ENCODE measurements around the gene KCNJ10.

KCNJ10 gene

DNA sequence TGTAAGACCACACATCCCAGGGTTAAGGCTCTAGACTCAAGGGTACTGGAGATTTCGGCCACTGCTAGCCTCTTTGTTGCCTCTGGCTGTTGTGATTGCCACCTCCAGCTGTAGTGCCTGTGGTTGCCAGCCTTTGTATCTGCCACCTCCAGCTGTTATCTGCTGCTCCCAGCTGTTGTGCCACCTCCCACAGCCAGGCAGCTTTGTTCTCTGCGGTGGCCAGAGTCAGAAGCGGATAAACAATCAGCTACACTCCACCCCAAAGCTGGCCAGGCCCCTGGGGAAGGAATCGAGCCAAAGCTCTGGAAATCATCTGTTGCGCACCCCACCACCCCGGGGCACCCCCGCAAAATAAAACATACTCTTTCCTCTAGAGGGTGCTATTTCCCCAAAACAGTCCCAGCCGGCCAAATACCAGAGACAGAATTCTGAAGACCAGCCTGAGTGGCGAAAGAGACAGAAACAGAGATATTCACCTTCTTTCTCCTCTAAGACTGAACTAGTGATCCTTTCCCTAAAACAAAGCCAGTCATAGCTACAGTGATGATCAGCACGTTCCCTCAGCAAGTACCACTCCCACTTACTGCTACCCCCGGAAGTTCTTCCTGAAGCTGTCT, 23.4 kb downstream of the KCNJ10 start:
- H3K27ac ChIP-seq (replicated peaks; ENCODE audit: low read length) = no peak overlapping the region
- no CpG with 5 or more reads among the region's 11 CpGs for WGBS, 2 donors (ENCODE audit: extremely low coverage in 2 of 2, insufficient read length in 2 of 2, insufficient replicate concordance in 1 of 2)
- no peak overlapping the region for H3K4ac ChIP-seq (ENCODE audit: low read length)

DNA sequence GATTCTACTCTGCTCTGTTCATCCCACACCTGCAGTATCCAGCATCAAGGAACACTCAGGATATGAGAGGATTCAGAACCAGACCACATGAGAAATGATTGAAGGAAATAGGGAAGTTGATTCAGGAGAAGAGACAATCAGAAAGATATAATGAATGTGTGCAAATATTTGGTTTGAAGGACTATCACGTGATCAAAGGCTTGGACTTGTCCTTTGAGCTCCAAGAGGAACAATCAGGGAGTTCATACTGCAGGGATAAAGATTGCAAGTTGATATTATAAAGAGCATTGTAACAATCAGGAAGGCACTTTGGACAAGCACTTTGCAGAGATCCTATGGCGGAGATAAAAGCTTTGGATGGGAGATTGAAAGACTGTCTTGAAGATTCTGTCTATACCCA, 24.3 kb downstream of the KCNJ10 start:
- H3K4me3 ChIP-seq (ENCODE audit: low read length in 2 of 2) = no peak overlapping the region
- H2BK120ac ChIP-seq (ENCODE audit: low read depth, low read length) = no peak overlapping the region
- DNase-seq (ENCODE audit: low spot score) = no peak
- H2AK5ac ChIP-seq (ENCODE audit: low read depth, low read length) = no peak overlapping the region
- H3K36me3 ChIP-seq (replicated peaks in 1 of 2; ENCODE audit: control insufficient read depth in 2 of 2, insufficient read depth in 2 of 2, low read length in 2 of 2) = no peaks in the 10 kb centered on the region
- no peak overlapping the region for H3K23ac ChIP-seq (ENCODE audit: low read depth, low read length, poor library complexity)
- no peak overlapping the region for H4K91ac ChIP-seq (ENCODE audit: low read depth, low read length, poor library complexity)
- no peak overlapping the region for H3K27ac ChIP-seq (replicated peaks; ENCODE audit: low read length)
- no peak overlapping the region for H2BK15ac ChIP-seq (ENCODE audit: low read length)
- no peak overlapping the region for H2BK12ac ChIP-seq (ENCODE audit: low read length)
- H3K9ac ChIP-seq (ENCODE audit: low read depth, low read length, poor library complexity) = no peak overlapping the region
- peaks cover 3 to 18% of the 10 kb centered on the region in 2 donors for H3K4me1 ChIP-seq (ENCODE audit: control insufficient read depth in 2 of 2, insufficient read depth in 1 of 2, low read depth in 1 of 2, low read length in 2 of 2)
- no CpG with 5 or more reads among the region's 2 CpGs for WGBS, 2 donors (ENCODE audit: extremely low coverage in 2 of 2, insufficient read length in 2 of 2, insufficient replicate concordance in 1 of 2)
- H3K4me2 ChIP-seq (ENCODE audit: insufficient read depth, low read length, poor library complexity, severe bottlenecking) = no peak overlapping the region
- no peaks in the 10 kb centered on the region for H3K9me3 ChIP-seq (replicated peaks in 1 of 2; ENCODE audit: control insufficient read depth in 2 of 2, insufficient read depth in 1 of 2, low read depth in 1 of 2, low read length in 2 of 2)
- H4K8ac ChIP-seq (ENCODE audit: low read depth, low read length) = no peak overlapping the region
- no peak overlapping the region for H3K14ac ChIP-seq (ENCODE audit: low read length)
- H2BK5ac ChIP-seq (ENCODE audit: low read length) = no peak overlapping the region
- no peak overlapping the region for H2AFZ ChIP-seq (ENCODE audit: low read length)
- no peak overlapping the region for H3K4ac ChIP-seq (ENCODE audit: low read length)
- H3K79me1 ChIP-seq (ENCODE audit: low read depth, low read length) = no peaks in the 10 kb centered on the region
- H3K18ac ChIP-seq (ENCODE audit: low read length) = no peak overlapping the region
- H3K27me3 ChIP-seq (ENCODE audit: control insufficient read depth in 3 of 3, insufficient read depth in 3 of 3, low read depth in 1 of 3, low read length in 3 of 3) = peaks cover 0 to 22% (median 0%) of the 10 kb centered on the region in 3 experiments

More for the DNA sequence above, 23.4 kb downstream of the KCNJ10 start:
- H2BK5ac ChIP-seq (ENCODE audit: low read length) = no peak overlapping the region
- no peak overlapping the region for H3K23ac ChIP-seq (ENCODE audit: low read depth, low read length, poor library complexity)
- peaks cover 3 to 18% of the 10 kb centered on the region in 2 donors for H3K4me1 ChIP-seq (ENCODE audit: control insufficient read depth in 2 of 2, insufficient read depth in 1 of 2, low read depth in 1 of 2, low read length in 2 of 2)
- no peak overlapping the region for H2BK120ac ChIP-seq (ENCODE audit: low read depth, low read length)
- peak overlapping the region; percentile 68 for H3K18ac ChIP-seq (ENCODE audit: low read length)
- H2AFZ ChIP-seq (ENCODE audit: low read length) = no peak overlapping the region
- no peak overlapping the region for H2BK12ac ChIP-seq (ENCODE audit: low read length)
- DNase-seq (ENCODE audit: low spot score) = no peak
- H3K79me1 ChIP-seq (ENCODE audit: low read depth, low read length) = no peaks in the 10 kb centered on the region
- no peak overlapping the region for H4K91ac ChIP-seq (ENCODE audit: low read depth, low read length, poor library complexity)
- H2AK5ac ChIP-seq (ENCODE audit: low read depth, low read length) = no peak overlapping the region
- peaks cover 0 to 2% of the 10 kb centered on the region in 2 donors for H3K9me3 ChIP-seq (replicated peaks in 1 of 2; ENCODE audit: control insufficient read depth in 2 of 2, insufficient read depth in 1 of 2, low read depth in 1 of 2, low read length in 2 of 2)
- H3K27me3 ChIP-seq (ENCODE audit: control insufficient read depth in 3 of 3, insufficient read depth in 3 of 3, low read depth in 1 of 3, low read length in 3 of 3) = peaks cover 0 to 24% (median 0%) of the 10 kb centered on the region in 3 experiments
- no peak overlapping the region for H3K9ac ChIP-seq (ENCODE audit: low read depth, low read length, poor library complexity)
- no peak overlapping the region for H4K8ac ChIP-seq (ENCODE audit: low read depth, low read length)
- no peak overlapping the region for H3K14ac ChIP-seq (ENCODE audit: low read length)
- H3K4me2 ChIP-seq (ENCODE audit: insufficient read depth, low read length, poor library complexity, severe bottlenecking) = no peak overlapping the region
- H3K4me3 ChIP-seq (ENCODE audit: low read length in 2 of 2) = no peak overlapping the region
- H2BK15ac ChIP-seq (ENCODE audit: low read length) = no peak overlapping the region
- no peaks in the 10 kb centered on the region for H3K36me3 ChIP-seq (replicated peaks in 1 of 2; ENCODE audit: control insufficient read depth in 2 of 2, insufficient read depth in 2 of 2, low read length in 2 of 2)

DNA sequence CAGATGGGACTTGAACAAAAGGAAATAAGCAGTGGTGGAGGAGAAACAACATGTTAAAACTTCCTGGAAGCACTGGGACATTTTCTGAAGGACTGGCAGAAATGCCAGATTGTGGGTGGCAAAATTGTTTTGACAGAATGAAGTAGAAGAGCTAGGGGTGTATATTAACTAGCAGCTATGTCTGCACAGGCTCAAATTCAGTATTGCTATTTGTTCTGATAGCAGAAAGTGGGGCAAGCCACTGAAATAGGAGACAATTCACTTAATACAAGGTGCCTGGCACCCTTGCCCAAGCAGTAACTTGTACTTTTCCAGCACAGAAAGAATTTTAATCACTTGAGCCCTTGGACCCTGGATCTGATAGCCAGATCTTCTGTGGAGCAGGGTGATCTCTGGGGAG, 26.4 kb downstream of the KCNJ10 start:
- H4K8ac ChIP-seq (ENCODE audit: low read depth, low read length) = no peak overlapping the region
- no peak overlapping the region for H3K14ac ChIP-seq (ENCODE audit: low read length)
- H4K91ac ChIP-seq (ENCODE audit: low read depth, low read length, poor library complexity) = no peak overlapping the region
- peaks cover 3 to 15% of the 10 kb centered on the region in 2 donors for H3K4me1 ChIP-seq (ENCODE audit: control insufficient read depth in 2 of 2, insufficient read depth in 1 of 2, low read depth in 1 of 2, low read length in 2 of 2)
- no peak overlapping the region for H2AK5ac ChIP-seq (ENCODE audit: low read depth, low read length)
- H3K27me3 ChIP-seq (ENCODE audit: control insufficient read depth in 3 of 3, insufficient read depth in 3 of 3, low read depth in 1 of 3, low read length in 3 of 3) = peaks cover 0 to 14% (median 0%) of the 10 kb centered on the region in 3 experiments
- H3K79me1 ChIP-seq (ENCODE audit: low read depth, low read length) = no peaks in the 10 kb centered on the region
- no peak for DNase-seq (ENCODE audit: low spot score)
- no peak overlapping the region for H2BK15ac ChIP-seq (ENCODE audit: low read length)
- H2AFZ ChIP-seq (ENCODE audit: low read length) = no peak overlapping the region
- H2BK5ac ChIP-seq (ENCODE audit: low read length) = no peak overlapping the region
- H3K4ac ChIP-seq (ENCODE audit: low read length) = no peak overlapping the region
- no peak overlapping the region for H3K4me3 ChIP-seq (ENCODE audit: low read length in 2 of 2)
- no peak overlapping the region for H3K23ac ChIP-seq (ENCODE audit: low read depth, low read length, poor library complexity)
- H2BK12ac ChIP-seq (ENCODE audit: low read length) = no peak overlapping the region
- H3K9ac ChIP-seq (ENCODE audit: low read depth, low read length, poor library complexity) = no peak overlapping the region
- no peak overlapping the region for H3K4me2 ChIP-seq (ENCODE audit: insufficient read depth, low read length, poor library complexity, severe bottlenecking)
- no peak overlapping the region for H3K18ac ChIP-seq (ENCODE audit: low read length)
- H3K27ac ChIP-seq (replicated peaks; ENCODE audit: low read length) = no peak overlapping the region
- no peak overlapping the region for H2BK120ac ChIP-seq (ENCODE audit: low read depth, low read length)
- no peaks in the 10 kb centered on the region for H3K9me3 ChIP-seq (replicated peaks in 1 of 2; ENCODE audit: control insufficient read depth in 2 of 2, insufficient read depth in 1 of 2, low read depth in 1 of 2, low read length in 2 of 2)
- H3K36me3 ChIP-seq (replicated peaks in 1 of 2; ENCODE audit: control insufficient read depth in 2 of 2, insufficient read depth in 2 of 2, low read length in 2 of 2) = no peaks in the 10 kb centered on the region

DNA sequence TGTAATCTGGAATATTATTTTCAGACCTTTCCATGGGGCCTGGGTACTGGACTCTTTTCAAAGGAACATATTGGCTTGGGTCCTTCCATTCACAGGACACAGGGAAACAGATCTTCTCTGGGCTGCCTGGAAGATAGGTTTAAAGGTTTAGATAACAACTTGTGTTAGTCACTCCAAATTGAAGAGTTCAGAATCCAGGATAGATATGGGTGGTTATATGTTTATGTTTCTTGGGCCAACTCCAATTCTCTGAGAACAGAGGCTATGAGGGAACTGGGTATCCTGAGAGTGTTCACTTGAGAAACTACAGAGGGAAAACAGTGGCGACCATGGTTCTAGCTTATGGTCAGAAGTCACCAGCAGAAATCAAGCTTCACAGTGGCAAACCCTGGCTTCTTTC, 29.5 kb downstream of the KCNJ10 start:
- Histone ChIP-seq H3K79me1 (ENCODE audit: low read depth, low read length) (no peaks in the 10 kb centered on the region), H3K18ac (ENCODE audit: low read length) (no peak overlapping the region), H2BK12ac (ENCODE audit: low read length) (no peak overlapping the region), H3K36me3 (replicated peaks in 1 of 2; ENCODE audit: control insufficient read depth in 2 of 2, insufficient read depth in 2 of 2, low read length in 2 of 2) (no peaks in the 10 kb centered on the region), H3K4ac (ENCODE audit: low read length) (no peak overlapping the region), H2AFZ (ENCODE audit: low read length) (no peak overlapping the region), H3K27ac (replicated peaks; ENCODE audit: low read length) (no peak overlapping the region), H4K91ac (ENCODE audit: low read depth, low read length, poor library complexity) (no peak overlapping the region), H3K14ac (ENCODE audit: low read length) (no peak overlapping the region), H2BK15ac (ENCODE audit: low read length) (no peak overlapping the region), H3K4me1 (ENCODE audit: control insufficient read depth in 2 of 2, insufficient read depth in 1 of 2, low read depth in 1 of 2, low read length in 2 of 2) (no peaks in the 10 kb centered on the region), H2AK5ac (ENCODE audit: low read depth, low read length) (no peak overlapping the region), H3K9ac (ENCODE audit: low read depth, low read length, poor library complexity) (no peak overlapping the region), H2BK120ac (ENCODE audit: low read depth, low read length) (no peak overlapping the region), H3K27me3 (ENCODE audit: control insufficient read depth in 3 of 3, insufficient read depth in 3 of 3, low read depth in 1 of 3, low read length in 3 of 3) (peaks cover 0 to 2% (median 0%) of the 10 kb centered on the region in 3 experiments), H3K9me3 (replicated peaks in 1 of 2; ENCODE audit: control insufficient read depth in 2 of 2, insufficient read depth in 1 of 2, low read depth in 1 of 2, low read length in 2 of 2) (no peaks in the 10 kb centered on the region), H3K4me2 (ENCODE audit: insufficient read depth, low read length, poor library complexity, severe bottlenecking) (no peak overlapping the region), H4K8ac (ENCODE audit: low read depth, low read length) (no peak overlapping the region), H2BK5ac (ENCODE audit: low read length) (no peak overlapping the region), H3K23ac (ENCODE audit: low read depth, low read length, poor library complexity) (no peak overlapping the region), H3K4me3 (ENCODE audit: low read length in 2 of 2) (no peak overlapping the region)
- DNase-seq (ENCODE audit: low spot score) = no peak
- no CpG with 5 or more reads among the region's 1 CpG for WGBS, 2 donors (ENCODE audit: extremely low coverage in 2 of 2, insufficient read length in 2 of 2, insufficient replicate concordance in 1 of 2)

Measured in neuronal stem cell (in vitro differentiated cells).